Gastroesophageal sphincter (tissue), 4 donors: ENCODE data around the gene GRM7. TPM values are rescaled to one million over a fixed set of nuclear protein-coding genes. Genes with fewer than 3 reads are reported as not detected.
A peak's percentile ranks its signal among the peaks of the same experiment; 100 is the strongest.

Experiments used
- ATAC-seq: fragments of 150-250 bp; one replicate; pipeline ENCODE4 v1.9.1; 2016; ENCODE audit warnings: mild to moderate bottlenecking, moderate library complexity
- H3K27ac ChIP-seq, 4 donors: fragments of 200-600 bp; sonication (generic) in 3 of 4; 1 replicate in 3 of 4; 2 replicates in 1 of 4; pipeline ENCODE4 v1.5.1; 2016 to 2019
- H3K27me3 ChIP-seq: fragments of 200-600 bp; sonication (generic); one replicate; pipeline ENCODE4 v1.5.1; 2019
- H3K36me3 ChIP-seq, 2 donors: fragments of 200-600 bp; sonication (generic); one replicate each; pipeline ENCODE4 v1.5.1; 2019; ENCODE audit warnings: control low read depth in 1 of 2
- H3K4me1 ChIP-seq, 3 donors: fragments of 200-600 bp; sonication (generic); 1 replicate in 2 of 3; 2 replicates in 1 of 3; pipeline ENCODE4 v1.5.1; 2016 to 2019; ENCODE audit warnings: control low read depth in 2 of 3
- H3K4me3 ChIP-seq, 2 donors: fragments of 200-600 bp; sonication (generic); one replicate each; pipeline ENCODE4 v1.5.1; 2019; ENCODE audit warnings: mild to moderate bottlenecking in 1 of 2, moderate library complexity in 1 of 2
- H3K9me3 ChIP-seq, 3 donors: fragments of 200-600 bp; sonication (generic); one replicate each; pipeline ENCODE4 v1.5.1; 2017 to 2019; ENCODE audit warnings: control low read depth in 2 of 3
- EP300 ChIP-seq: sonication (generic); formaldehyde crosslinking; IDR thresholded peaks from one replicate; pipeline ENCODE4 v1.6.1; 2017; ENCODE audit warnings: antibody characterized with exemption, mild to moderate bottlenecking
- POLR2A ChIP-seq, 2 donors: fragments of 450-650 bp; IDR thresholded peaks; one replicate each; pipeline ENCODE4 v1.6.1; 2017; ENCODE audit warnings: antibody characterized with exemption in 2 of 2, mild to moderate bottlenecking in 2 of 2, moderate library complexity in 1 of 2
- POLR2AphosphoS5 ChIP-seq: sonication (generic); formaldehyde crosslinking; IDR thresholded peaks from one replicate; pipeline ENCODE4 v1.6.1; 2017; ENCODE audit warnings: antibody characterized with exemption
- WGBS, 2 donors: methylation state at CpG; one replicate each; pipeline ENCODE4 v1.1.5; 2018; ENCODE audit warnings: low coverage in 1 of 2; 5-methylcytosine and 5-hydroxymethylcytosine counted together
- total RNA-seq, 4 donors: library from RNA; depleted of rRNA; stranded (reverse); fragments of >200 nt; gene quantifications; one replicate each; pipeline ENCODE4 v1.1.0, GENCODE V29; 2016
- TF ChIP-seq, protein P1 (sequence below), 4 experiments: fragments of 200-600 bp in 2 of 4; fragments of 450-650 bp in 2 of 4; sonication (generic) in 1 of 4; IDR thresholded peaks; one replicate each; pipeline ENCODE4 v1.5.1; 2017 to 2019; ENCODE audit warnings: antibody characterized with exemption in 4 of 4, mild to moderate bottlenecking in 2 of 4, moderate library complexity in 2 of 4

The GRM7 gene
- total RNA-seq, 4 donors from 2014 or later: 0.40 to 7.6 TPM; not detected in 2

- H3K4me1 ChIP-seq: no peaks in the 10 kb centered on the region
- no peaks in the 10 kb centered on the region for H3K9me3 ChIP-seq
- no peaks in the 10 kb centered on the region for H3K27me3 ChIP-seq
- TF ChIP-seq, protein P1, sequence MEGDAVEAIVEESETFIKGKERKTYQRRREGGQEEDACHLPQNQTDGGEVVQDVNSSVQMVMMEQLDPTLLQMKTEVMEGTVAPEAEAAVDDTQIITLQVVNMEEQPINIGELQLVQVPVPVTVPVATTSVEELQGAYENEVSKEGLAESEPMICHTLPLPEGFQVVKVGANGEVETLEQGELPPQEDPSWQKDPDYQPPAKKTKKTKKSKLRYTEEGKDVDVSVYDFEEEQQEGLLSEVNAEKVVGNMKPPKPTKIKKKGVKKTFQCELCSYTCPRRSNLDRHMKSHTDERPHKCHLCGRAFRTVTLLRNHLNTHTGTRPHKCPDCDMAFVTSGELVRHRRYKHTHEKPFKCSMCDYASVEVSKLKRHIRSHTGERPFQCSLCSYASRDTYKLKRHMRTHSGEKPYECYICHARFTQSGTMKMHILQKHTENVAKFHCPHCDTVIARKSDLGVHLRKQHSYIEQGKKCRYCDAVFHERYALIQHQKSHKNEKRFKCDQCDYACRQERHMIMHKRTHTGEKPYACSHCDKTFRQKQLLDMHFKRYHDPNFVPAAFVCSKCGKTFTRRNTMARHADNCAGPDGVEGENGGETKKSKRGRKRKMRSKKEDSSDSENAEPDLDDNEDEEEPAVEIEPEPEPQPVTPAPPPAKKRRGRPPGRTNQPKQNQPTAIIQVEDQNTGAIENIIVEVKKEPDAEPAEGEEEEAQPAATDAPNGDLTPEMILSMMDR (IDR thresholded peaks at IDR 0.05): no peak
- TF ChIP-seq POLR2AphosphoS5: no peak
- TF ChIP-seq POLR2A (IDR thresholded peaks at IDR 0.05): no peak
- TF ChIP-seq EP300: no peak
- WGBS, 2 donors: 75 to 78% methylated on average over 2 of the region's 2 CpGs
- no peak overlapping the region for H3K27ac ChIP-seq
- no peak overlapping the region for H3K4me3 ChIP-seq
- no peaks in the 10 kb centered on the region for H3K36me3 ChIP-seq
- no peak for ATAC-seq
These were observed 6.7 kb upstream of the GRM7 start for GRCh38 chr3:6854184-6854583.

- Histone ChIP-seq H3K27me3 (peaks cover 27% of the 10 kb centered on the region), H3K4me1 (peaks cover 0 to 22% (median 10%) of the 10 kb centered on the region in 3 donors), H3K36me3 (no peaks in the 10 kb centered on the region), H3K4me3 (no peak overlapping the region), H3K9me3 (no peaks in the 10 kb centered on the region), H3K27ac (no peak overlapping the region)
- no peak for ATAC-seq
- WGBS, 2 donors: 64 to 71% methylated on average over 4 to 5 of the region's 5 CpGs
- TF ChIP-seq EP300 (no peak), POLR2AphosphoS5 (no peak), POLR2A (IDR thresholded peaks at IDR 0.05) (no peak)
- TF ChIP-seq, protein P1 (IDR thresholded peaks at IDR 0.05): no peak
These were observed 3.4 kb upstream of the GRM7 start for GRCh38 chr3:6857510-6857909.

DNA sequence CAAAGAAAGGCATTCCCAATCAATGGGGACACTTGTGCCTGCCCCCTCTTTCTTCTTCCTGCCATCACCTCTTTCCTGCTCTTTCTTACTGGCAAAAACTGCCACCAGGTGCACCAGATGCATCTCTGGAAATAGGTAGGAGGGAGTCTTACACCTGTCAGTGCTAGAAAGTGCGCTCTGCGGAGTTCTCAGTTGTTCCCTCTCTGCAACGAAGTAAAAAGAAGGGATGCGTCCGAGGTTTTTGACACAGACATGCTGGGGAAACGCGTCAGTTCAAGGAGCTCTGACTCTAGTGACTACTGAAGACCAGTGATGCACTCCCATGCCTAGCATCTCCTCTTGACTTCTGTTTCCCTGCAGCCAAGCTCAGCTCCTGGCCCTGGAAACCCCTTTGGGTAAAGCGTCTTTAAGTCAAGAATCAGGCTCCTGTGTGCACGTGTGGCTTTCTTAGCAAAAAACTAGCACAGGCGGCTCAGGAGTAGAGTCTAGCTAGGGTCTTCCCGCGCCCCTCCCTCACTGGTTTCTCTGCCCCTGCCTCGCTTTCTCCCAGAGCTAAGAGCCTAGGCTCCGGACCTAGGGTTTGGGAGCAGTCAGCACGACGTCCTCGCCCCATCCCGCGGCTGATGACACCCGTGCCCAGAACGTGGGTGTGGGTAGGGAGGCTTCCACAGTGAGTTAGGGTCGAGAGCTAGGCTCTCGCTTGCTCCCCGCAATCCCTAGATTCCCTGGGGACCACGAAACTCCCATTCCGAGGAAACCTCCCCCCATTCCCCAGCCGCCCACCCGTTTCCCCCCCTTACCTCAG, 564 bp upstream of the GRM7 start:
- WGBS, 2 donors: 36% methylated on average over 9 of the region's 28 CpGs; no CpG with 5 or more reads in 1 of the 2 donors
- Histone ChIP-seq H3K36me3 (no peaks in the 10 kb centered on the region), H3K4me3 (peak overlapping the region; percentile 44 to 60), H3K4me1 (peaks cover 0 to 27% (median 10%) of the 10 kb centered on the region in 3 donors), H3K9me3 (no peaks in the 10 kb centered on the region), H3K27me3 (peaks cover 51% of the 10 kb centered on the region), H3K27ac (peak overlapping the region in 1 of 4 donors; percentile 43)
- peak; percentile 24 for ATAC-seq
- TF ChIP-seq, protein P1 (IDR thresholded peaks at IDR 0.05): no peak
- TF ChIP-seq POLR2AphosphoS5: no peak
- TF ChIP-seq EP300: no peak
- TF ChIP-seq POLR2A (IDR thresholded peaks at IDR 0.05): no peak

DNA sequence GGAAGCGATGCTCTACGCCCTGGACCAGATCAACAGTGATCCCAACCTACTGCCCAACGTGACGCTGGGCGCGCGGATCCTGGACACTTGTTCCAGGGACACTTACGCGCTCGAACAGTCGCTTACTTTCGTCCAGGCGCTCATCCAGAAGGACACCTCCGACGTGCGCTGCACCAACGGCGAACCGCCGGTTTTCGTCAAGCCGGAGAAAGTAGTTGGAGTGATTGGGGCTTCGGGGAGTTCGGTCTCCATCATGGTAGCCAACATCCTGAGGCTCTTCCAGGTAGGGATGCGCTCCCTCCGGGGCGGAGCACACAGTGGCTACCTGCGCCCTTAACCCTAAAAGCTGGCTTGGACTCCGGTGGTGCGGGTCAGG, 698 bp downstream of the GRM7 start:
- H3K4me1 ChIP-seq: peaks cover 0 to 27% (median 10%) of the 10 kb centered on the region in 3 donors
- H3K27me3 ChIP-seq: peaks cover 51% of the 10 kb centered on the region
- H3K4me3 ChIP-seq: peak overlapping the region; percentile 44 to 60
- no CpG with 5 or more reads among the region's 30 CpGs for WGBS, 2 donors
- no peak overlapping the region for H3K27ac ChIP-seq
- TF ChIP-seq POLR2AphosphoS5: no peak
- TF ChIP-seq POLR2A (IDR thresholded peaks at IDR 0.05): no peak
- no peak for TF ChIP-seq EP300
- TF ChIP-seq, protein P1 (IDR thresholded peaks at IDR 0.05): no peak
- no peaks in the 10 kb centered on the region for H3K9me3 ChIP-seq
- no peaks in the 10 kb centered on the region for H3K36me3 ChIP-seq
- no peak for ATAC-seq
